MM.1S (cell line): ENCODE measurements around the gene MEGF11.

ENCODE experiments used
- EZH2 ChIP-seq: fragments of 300-600 bp; sonication (generic); optimal IDR thresholded peaks from 2 replicates; pipeline ENCODE3; 2017; ENCODE audit warnings: low read depth, mild to moderate bottlenecking, antibody characterized with exemption, low read length, mixed read lengths
- TF ChIP-seq, protein P1 (sequence below): fragments of 300-600 bp; sonication (generic); IDR thresholded peaks from 2 replicates; pipeline ENCODE4 v1.5.1; 2016; ENCODE audit warnings: antibody characterized with exemption, low read length, mixed read lengths

DNA sequence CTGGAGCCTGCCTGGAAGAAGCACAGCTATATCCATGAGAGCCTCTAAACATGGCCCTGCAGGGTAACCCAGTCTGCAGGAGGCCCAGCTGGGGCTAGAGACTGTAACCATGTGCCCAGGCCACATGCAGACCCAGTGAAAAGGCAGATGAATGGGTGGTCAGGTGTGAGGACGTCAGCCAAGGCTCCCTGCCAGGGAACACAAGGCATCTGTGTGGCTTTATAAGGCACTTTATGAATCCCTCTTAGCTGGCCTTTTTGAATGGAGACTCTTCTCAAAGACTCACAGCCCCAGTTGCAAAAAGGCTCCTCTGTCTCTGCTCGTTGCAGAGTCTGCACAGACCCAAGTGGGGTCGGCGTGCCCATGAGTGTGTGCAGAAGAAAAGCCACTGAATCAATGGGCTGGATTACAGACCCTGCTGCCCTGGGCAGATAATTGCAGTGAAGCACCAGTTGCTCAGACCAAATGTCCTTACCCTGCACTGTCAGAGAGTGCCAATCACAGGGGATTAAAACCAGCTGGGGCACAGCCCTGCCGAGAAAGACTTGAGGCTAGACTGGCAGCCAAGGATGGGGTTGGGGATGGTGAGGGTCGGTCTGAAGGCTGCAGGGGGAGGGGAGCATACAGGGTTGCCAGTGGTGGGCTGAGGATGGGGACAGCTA is 230.1 kb downstream of the MEGF11 start:
- TF ChIP-seq, protein P1, sequence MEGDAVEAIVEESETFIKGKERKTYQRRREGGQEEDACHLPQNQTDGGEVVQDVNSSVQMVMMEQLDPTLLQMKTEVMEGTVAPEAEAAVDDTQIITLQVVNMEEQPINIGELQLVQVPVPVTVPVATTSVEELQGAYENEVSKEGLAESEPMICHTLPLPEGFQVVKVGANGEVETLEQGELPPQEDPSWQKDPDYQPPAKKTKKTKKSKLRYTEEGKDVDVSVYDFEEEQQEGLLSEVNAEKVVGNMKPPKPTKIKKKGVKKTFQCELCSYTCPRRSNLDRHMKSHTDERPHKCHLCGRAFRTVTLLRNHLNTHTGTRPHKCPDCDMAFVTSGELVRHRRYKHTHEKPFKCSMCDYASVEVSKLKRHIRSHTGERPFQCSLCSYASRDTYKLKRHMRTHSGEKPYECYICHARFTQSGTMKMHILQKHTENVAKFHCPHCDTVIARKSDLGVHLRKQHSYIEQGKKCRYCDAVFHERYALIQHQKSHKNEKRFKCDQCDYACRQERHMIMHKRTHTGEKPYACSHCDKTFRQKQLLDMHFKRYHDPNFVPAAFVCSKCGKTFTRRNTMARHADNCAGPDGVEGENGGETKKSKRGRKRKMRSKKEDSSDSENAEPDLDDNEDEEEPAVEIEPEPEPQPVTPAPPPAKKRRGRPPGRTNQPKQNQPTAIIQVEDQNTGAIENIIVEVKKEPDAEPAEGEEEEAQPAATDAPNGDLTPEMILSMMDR: no peak
- TF ChIP-seq EZH2: no peak
